Measurements from ENCODE around the gene LGR6.

LGR6 gene

GRCh38 chr1:202159534-202160371 is 33.8 kb upstream of the LGR6 start:
- no peaks in the 10 kb centered on the region for H3K27me3 ChIP-seq (ENCODE audit: insufficient read depth, low read length, poor library complexity, severe bottlenecking)
- peaks cover 22% of the 10 kb centered on the region for H3K36me3 ChIP-seq (ENCODE audit: insufficient read depth, low read length)
- H3K9ac ChIP-seq (ENCODE audit: low read depth, low read length, poor library complexity, severe bottlenecking): peak overlapping the region; percentile 100
- H2AFZ ChIP-seq (ENCODE audit: low read length): no peak overlapping the region
- H3K79me2 ChIP-seq (ENCODE audit: insufficient read depth, low read length): peaks cover 85% of the 10 kb centered on the region
- peaks cover 76% of the 10 kb centered on the region for H3K4me1 ChIP-seq (ENCODE audit: insufficient read depth, low read length, poor library complexity, severe bottlenecking)
- peaks cover 44% of the 10 kb centered on the region for H4K20me1 ChIP-seq (ENCODE audit: insufficient read depth, low read length, poor library complexity, severe bottlenecking)
- H3K9me3 ChIP-seq (ENCODE audit: insufficient read depth, low read depth, low read length): no peaks in the 10 kb centered on the region
- no peaks in the 10 kb centered on the region for H3K9me2 ChIP-seq (replicated peaks; ENCODE audit: low read depth, low read length)
- TF ChIP-seq CTCF (conservative IDR thresholded peaks at IDR 0.05; ENCODE audit: low read length) (peak; percentile 1; the same call in 1 of the 2 replicates), EZH2phosphoT487 (IDR thresholded peaks at IDR 0.05; ENCODE audit: borderline replicate concordance) (no peak)
- H3K4me3 ChIP-seq (ENCODE audit: low read length, poor library complexity, severe bottlenecking): peak overlapping the region; percentile 98
- H3K4me2 ChIP-seq (ENCODE audit: low read depth, low read length, poor library complexity, severe bottlenecking): peak overlapping the region; percentile 96
- peaks cover 10% of the 10 kb centered on the region for H3F3A ChIP-seq (ENCODE audit: low read depth)

- Histone ChIP-seq H3K9me2 (replicated peaks; ENCODE audit: low read depth, low read length) (no peaks in the 10 kb centered on the region), H3K4me2 (ENCODE audit: low read depth, low read length, poor library complexity, severe bottlenecking) (peak within 1 kb of the TSS; percentile 96), H3K27me3 (ENCODE audit: insufficient read depth, low read length, poor library complexity, severe bottlenecking) (no peaks in the 10 kb centered on the region), H3K4me3 (ENCODE audit: low read length, poor library complexity, severe bottlenecking) (peak within 1 kb of the TSS; percentile 98), H3K9me3 (ENCODE audit: insufficient read depth, low read depth, low read length) (no peaks in the 10 kb centered on the region), H3K79me2 (ENCODE audit: insufficient read depth, low read length) (peaks cover 81% of the 10 kb centered on the region), H3F3A (ENCODE audit: low read depth) (peaks cover 6% of the 10 kb centered on the region), H4K20me1 (ENCODE audit: insufficient read depth, low read length, poor library complexity, severe bottlenecking) (peaks cover 37% of the 10 kb centered on the region), H2AFZ (ENCODE audit: low read length) (no peak within 1 kb of the TSS), H3K36me3 (ENCODE audit: insufficient read depth, low read length) (peaks cover 17% of the 10 kb centered on the region), H3K4me1 (ENCODE audit: insufficient read depth, low read length, poor library complexity, severe bottlenecking) (peaks cover 77% of the 10 kb centered on the region), H3K9ac (ENCODE audit: low read depth, low read length, poor library complexity, severe bottlenecking) (peak within 1 kb of the TSS; percentile 100)
- TF ChIP-seq CTCF (conservative IDR thresholded peaks at IDR 0.05; ENCODE audit: low read length) (peak; percentile 70), EZH2phosphoT487 (IDR thresholded peaks at IDR 0.05; ENCODE audit: borderline replicate concordance) (no peak)
These were observed 33.1 kb upstream of the LGR6 start, which contains the start of gene PTPN7 for GRCh38 chr1:202160377-202160940. Gene PTPN7 (minus strand): TSS chr1:202160602. CDS start chr1:202159402, 1,200 bp downstream.

- H3F3A ChIP-seq (ENCODE audit: low read depth): peaks cover 6% of the 10 kb centered on the region
- H3K4me2 ChIP-seq (ENCODE audit: low read depth, low read length, poor library complexity, severe bottlenecking): peak overlapping the region; percentile 96
- H3K4me3 ChIP-seq (ENCODE audit: low read length, poor library complexity, severe bottlenecking): peak overlapping the region; percentile 98
- H3K4me1 ChIP-seq (ENCODE audit: insufficient read depth, low read length, poor library complexity, severe bottlenecking): peaks cover 77% of the 10 kb centered on the region
- H3K9ac ChIP-seq (ENCODE audit: low read depth, low read length, poor library complexity, severe bottlenecking): peak overlapping the region; percentile 100
- peaks cover 10% of the 10 kb centered on the region; the same call in 1 of the 2 replicates for H3K36me3 ChIP-seq (ENCODE audit: insufficient read depth, low read length)
- no peaks in the 10 kb centered on the region for H3K27me3 ChIP-seq (ENCODE audit: insufficient read depth, low read length, poor library complexity, severe bottlenecking)
- H4K20me1 ChIP-seq (ENCODE audit: insufficient read depth, low read length, poor library complexity, severe bottlenecking): peaks cover 27% of the 10 kb centered on the region
- H3K9me2 ChIP-seq (replicated peaks; ENCODE audit: low read depth, low read length): no peaks in the 10 kb centered on the region
- H3K9me3 ChIP-seq (ENCODE audit: insufficient read depth, low read depth, low read length): no peaks in the 10 kb centered on the region
- H3K79me2 ChIP-seq (ENCODE audit: insufficient read depth, low read length): peaks cover 81% of the 10 kb centered on the region
- H2AFZ ChIP-seq (ENCODE audit: low read length): no peak overlapping the region
- no peak for TF ChIP-seq CTCF (conservative IDR thresholded peaks at IDR 0.05; ENCODE audit: low read length)
- TF ChIP-seq EZH2phosphoT487 (IDR thresholded peaks at IDR 0.05; ENCODE audit: borderline replicate concordance): no peak
These were observed 32.2 kb upstream of the LGR6 start for GRCh38 chr1:202161151-202162046.

All from Loucy (cell line).